ENCODE data around the gene LCP2.

- TF ChIP-seq EZH2 (IDR thresholded peaks at IDR 0.05; ENCODE audit: borderline replicate concordance, low read depth, low read length, severe bottlenecking) (no peak), POLR2A (IDR thresholded peaks at IDR 0.05; ENCODE audit: low read depth, low read length) (no peak), CTCF (IDR thresholded peaks at IDR 0.05; ENCODE audit: extremely low read depth in 1 of 2, insufficient read depth in 1 of 2, low read depth in 1 of 2, low read length in 2 of 2) (no peak), MAX (IDR thresholded peaks at IDR 0.05; ENCODE audit: insufficient read depth, insufficient read length) (no peak), JUN (IDR thresholded peaks at IDR 0.05; ENCODE audit: borderline replicate concordance, insufficient read depth, insufficient read length, low read depth) (no peak), POLR2AphosphoS5 (IDR thresholded peaks at IDR 0.05; ENCODE audit: insufficient read depth, low read depth, low read length) (no peak), MYC (IDR thresholded peaks at IDR 0.05; ENCODE audit: low read depth, low read length) (no peak)
Measured at GRCh38 chr5:170256571-170256970, 41.0 kb downstream of the LCP2 start.

Measured in endothelial cell of umbilical vein (primary cell).